Measurements from ENCODE around the gene VDR. TPM values are rescaled to one million over a fixed set of nuclear protein-coding genes. Genes with fewer than 3 reads are reported as not detected.
A peak's percentile ranks its signal among the peaks of the same experiment; 100 is the strongest.

Gene VDR
- polyA plus RNA-seq, 1 donor from 2014 or later: not detected

DNA sequence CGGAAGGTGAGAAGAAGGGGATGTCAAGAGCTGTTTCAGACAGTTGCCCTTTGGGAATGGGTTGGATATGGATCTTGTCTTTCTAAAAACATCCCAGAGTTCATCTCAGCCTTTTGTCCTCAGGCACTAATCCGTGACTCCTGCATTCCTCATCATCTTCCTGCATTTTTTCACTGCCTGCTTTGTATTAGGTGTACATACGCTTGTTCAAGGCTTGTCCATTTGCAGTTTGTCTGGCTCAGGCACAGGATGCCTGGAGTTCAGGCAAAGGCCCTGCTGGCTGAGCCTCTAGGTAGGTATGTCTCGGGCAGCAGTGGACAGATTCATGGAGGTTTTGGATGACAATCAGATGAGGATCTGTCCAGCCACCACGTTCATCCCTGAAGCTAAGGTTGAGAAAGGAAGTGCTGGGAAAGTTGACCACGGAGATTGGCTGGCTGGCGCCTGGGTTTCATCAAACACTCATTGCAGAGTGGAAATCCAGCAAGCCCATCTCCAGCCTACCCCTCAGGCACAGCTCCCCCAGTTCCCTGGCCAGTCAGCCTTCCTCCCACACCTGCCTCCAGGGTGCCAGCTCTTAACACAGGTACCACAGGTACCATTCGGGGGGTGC is 46.2 kb upstream of the VDR start:
- TF ChIP-seq, protein P1, sequence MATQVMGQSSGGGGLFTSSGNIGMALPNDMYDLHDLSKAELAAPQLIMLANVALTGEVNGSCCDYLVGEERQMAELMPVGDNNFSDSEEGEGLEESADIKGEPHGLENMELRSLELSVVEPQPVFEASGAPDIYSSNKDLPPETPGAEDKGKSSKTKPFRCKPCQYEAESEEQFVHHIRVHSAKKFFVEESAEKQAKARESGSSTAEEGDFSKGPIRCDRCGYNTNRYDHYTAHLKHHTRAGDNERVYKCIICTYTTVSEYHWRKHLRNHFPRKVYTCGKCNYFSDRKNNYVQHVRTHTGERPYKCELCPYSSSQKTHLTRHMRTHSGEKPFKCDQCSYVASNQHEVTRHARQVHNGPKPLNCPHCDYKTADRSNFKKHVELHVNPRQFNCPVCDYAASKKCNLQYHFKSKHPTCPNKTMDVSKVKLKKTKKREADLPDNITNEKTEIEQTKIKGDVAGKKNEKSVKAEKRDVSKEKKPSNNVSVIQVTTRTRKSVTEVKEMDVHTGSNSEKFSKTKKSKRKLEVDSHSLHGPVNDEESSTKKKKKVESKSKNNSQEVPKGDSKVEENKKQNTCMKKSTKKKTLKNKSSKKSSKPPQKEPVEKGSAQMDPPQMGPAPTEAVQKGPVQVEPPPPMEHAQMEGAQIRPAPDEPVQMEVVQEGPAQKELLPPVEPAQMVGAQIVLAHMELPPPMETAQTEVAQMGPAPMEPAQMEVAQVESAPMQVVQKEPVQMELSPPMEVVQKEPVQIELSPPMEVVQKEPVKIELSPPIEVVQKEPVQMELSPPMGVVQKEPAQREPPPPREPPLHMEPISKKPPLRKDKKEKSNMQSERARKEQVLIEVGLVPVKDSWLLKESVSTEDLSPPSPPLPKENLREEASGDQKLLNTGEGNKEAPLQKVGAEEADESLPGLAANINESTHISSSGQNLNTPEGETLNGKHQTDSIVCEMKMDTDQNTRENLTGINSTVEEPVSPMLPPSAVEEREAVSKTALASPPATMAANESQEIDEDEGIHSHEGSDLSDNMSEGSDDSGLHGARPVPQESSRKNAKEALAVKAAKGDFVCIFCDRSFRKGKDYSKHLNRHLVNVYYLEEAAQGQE (IDR thresholded peaks at IDR 0.05; ENCODE audit: borderline replicate concordance): no peak
- Histone ChIP-seq H3F3A (ENCODE audit: insufficient read depth, low read length, poor library complexity, severe bottlenecking) (no peaks in the 10 kb centered on the region), H3K9me3 (ENCODE audit: low read length) (no peaks in the 10 kb centered on the region), H3K27ac (ENCODE audit: low read length) (no peak overlapping the region), H3K27me3 (ENCODE audit: insufficient read depth, low read depth, low read length) (no peaks in the 10 kb centered on the region), H3K4me3 (ENCODE audit: low read length) (no peak overlapping the region), H2AFZ (ENCODE audit: low read depth, low read length) (no peak overlapping the region), H3K9me2 (ENCODE audit: insufficient read depth, low read length) (no peaks in the 10 kb centered on the region), H4K20me1 (ENCODE audit: insufficient read depth) (no peaks in the 10 kb centered on the region), H3K4me2 (ENCODE audit: low read length) (no peak overlapping the region), H3K36me3 (ENCODE audit: insufficient read depth, low read length) (no peaks in the 10 kb centered on the region), H3K79me2 (replicated peaks; ENCODE audit: insufficient read depth, low read length) (no peaks in the 10 kb centered on the region), H3K9ac (ENCODE audit: low read length) (no peak overlapping the region)

DNA sequence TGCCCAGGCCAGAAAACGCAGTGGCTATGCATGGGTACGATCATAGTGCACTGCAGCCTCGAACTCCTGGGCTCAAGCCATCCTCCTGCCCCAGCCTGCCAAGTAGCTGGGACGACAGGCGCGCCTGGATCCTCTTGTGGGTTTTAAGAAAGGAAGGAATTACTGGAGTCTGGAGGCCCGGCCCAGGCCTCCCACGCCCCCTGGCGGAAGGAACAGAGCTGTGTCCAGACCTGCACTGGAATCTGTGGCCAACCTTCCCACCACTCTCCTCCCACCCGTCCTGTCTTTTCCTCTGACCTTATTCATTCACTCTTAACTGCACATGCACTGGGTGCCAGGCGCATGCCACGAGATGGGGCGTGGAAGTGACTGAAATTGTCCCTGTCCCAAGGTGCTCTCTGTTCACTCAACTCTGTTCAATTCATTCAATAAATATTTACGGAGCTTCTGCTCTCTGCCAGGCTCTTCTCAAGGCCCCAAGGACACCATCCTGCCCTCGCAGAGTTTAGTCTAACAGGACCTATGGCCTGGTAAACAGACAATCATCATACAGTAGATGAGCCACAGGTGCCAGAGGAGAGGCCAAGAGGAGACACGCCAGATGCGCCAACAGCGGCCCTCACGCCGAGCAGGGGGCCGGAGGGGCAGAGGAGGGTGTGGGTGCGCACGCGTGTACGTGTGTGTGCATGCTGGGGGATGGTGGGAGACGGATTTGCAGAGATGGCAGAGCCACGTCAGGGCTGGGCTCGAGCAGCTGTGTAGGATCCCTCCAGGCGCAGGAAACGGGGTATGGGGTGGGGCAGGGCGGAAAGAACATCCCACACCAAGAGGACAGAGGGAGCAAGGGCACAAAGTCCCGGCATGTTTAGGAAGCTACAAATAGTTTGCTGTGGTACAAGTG is 44.9 kb upstream of the VDR start:
- Histone ChIP-seq H3K9me2 (ENCODE audit: insufficient read depth, low read length) (no peaks in the 10 kb centered on the region), H3K36me3 (ENCODE audit: insufficient read depth, low read length) (no peaks in the 10 kb centered on the region), H3K4me3 (ENCODE audit: low read length) (no peak overlapping the region), H2AFZ (ENCODE audit: low read depth, low read length) (no peak overlapping the region), H3K4me2 (ENCODE audit: low read length) (no peak overlapping the region), H3K27ac (ENCODE audit: low read length) (no peak overlapping the region), H3F3A (ENCODE audit: insufficient read depth, low read length, poor library complexity, severe bottlenecking) (no peaks in the 10 kb centered on the region), H4K20me1 (ENCODE audit: insufficient read depth) (no peaks in the 10 kb centered on the region), H3K27me3 (ENCODE audit: insufficient read depth, low read depth, low read length) (no peaks in the 10 kb centered on the region), H3K79me2 (replicated peaks; ENCODE audit: insufficient read depth, low read length) (no peaks in the 10 kb centered on the region), H3K9ac (ENCODE audit: low read length) (no peak overlapping the region), H3K9me3 (ENCODE audit: low read length) (no peaks in the 10 kb centered on the region)
- TF ChIP-seq RAD21 (conservative IDR thresholded peaks at IDR 0.05): peak; percentile 29
- TF ChIP-seq, protein P2, sequence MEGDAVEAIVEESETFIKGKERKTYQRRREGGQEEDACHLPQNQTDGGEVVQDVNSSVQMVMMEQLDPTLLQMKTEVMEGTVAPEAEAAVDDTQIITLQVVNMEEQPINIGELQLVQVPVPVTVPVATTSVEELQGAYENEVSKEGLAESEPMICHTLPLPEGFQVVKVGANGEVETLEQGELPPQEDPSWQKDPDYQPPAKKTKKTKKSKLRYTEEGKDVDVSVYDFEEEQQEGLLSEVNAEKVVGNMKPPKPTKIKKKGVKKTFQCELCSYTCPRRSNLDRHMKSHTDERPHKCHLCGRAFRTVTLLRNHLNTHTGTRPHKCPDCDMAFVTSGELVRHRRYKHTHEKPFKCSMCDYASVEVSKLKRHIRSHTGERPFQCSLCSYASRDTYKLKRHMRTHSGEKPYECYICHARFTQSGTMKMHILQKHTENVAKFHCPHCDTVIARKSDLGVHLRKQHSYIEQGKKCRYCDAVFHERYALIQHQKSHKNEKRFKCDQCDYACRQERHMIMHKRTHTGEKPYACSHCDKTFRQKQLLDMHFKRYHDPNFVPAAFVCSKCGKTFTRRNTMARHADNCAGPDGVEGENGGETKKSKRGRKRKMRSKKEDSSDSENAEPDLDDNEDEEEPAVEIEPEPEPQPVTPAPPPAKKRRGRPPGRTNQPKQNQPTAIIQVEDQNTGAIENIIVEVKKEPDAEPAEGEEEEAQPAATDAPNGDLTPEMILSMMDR (IDR thresholded peaks at IDR 0.05; ENCODE audit: poor library complexity, severe bottlenecking): peak; percentile 56
- TF ChIP-seq EP300 (conservative IDR thresholded peaks at IDR 0.05; ENCODE audit: poor library complexity, severe bottlenecking): no peak
- TF ChIP-seq SMC3 (conservative IDR thresholded peaks at IDR 0.05; ENCODE audit: poor library complexity): peak; percentile 35
- TF ChIP-seq, protein P1 (IDR thresholded peaks at IDR 0.05; ENCODE audit: borderline replicate concordance): no peak
